Activated naive CD4-positive, alpha-beta T cell treated with anti-CD3 and anti-CD28 coated beads, Interleukin-2, amount 50 U/mL, for 72 hours (primary cell): Measurements from ENCODE around the gene POLR2M. TPM values are rescaled to one million over a fixed set of nuclear protein-coding genes. Genes with fewer than 3 reads are reported as not detected.

ENCODE experiments used
- ATAC-seq, 2 donors: fragments of 150-1000 bp; cut with Tn5 transposase; 2 replicates each; pipeline ENCODE4 v1.10.0; 2021; ENCODE audit warnings: mild to moderate bottlenecking in 2 of 2, moderate library complexity in 2 of 2
- DNase-seq, 2 donors: peaks; one replicate each; pipeline ENCODE4 v3.0.0; 2021 to 2022; ENCODE audit warnings: low spot score in 2 of 2
- H3K27ac Mint-ChIP-seq, 2 donors: one replicate each; pipeline ENCODE4 v1.8.0; 2022; ENCODE audit warnings: mild to moderate bottlenecking in 2 of 2, mixed read lengths in 2 of 2
- H3K36me3 Mint-ChIP-seq, 2 donors: one replicate each; pipeline ENCODE4 v1.8.0; 2022; ENCODE audit warnings: mixed read lengths in 2 of 2
- H3K9me3 Mint-ChIP-seq, 2 donors: one replicate each; pipeline ENCODE4 v1.8.0; 2022; ENCODE audit warnings: mixed read lengths in 2 of 2
- total RNA-seq, 2 donors: library from RNA; stranded (reverse); gene quantifications; one replicate each; pipeline ENCODE4 v1.2.3, GENCODE V29; 2022

The POLR2M gene
- total RNA-seq, 2 donors from 2014 or later: 87.6 to 94.1 TPM

DNA sequence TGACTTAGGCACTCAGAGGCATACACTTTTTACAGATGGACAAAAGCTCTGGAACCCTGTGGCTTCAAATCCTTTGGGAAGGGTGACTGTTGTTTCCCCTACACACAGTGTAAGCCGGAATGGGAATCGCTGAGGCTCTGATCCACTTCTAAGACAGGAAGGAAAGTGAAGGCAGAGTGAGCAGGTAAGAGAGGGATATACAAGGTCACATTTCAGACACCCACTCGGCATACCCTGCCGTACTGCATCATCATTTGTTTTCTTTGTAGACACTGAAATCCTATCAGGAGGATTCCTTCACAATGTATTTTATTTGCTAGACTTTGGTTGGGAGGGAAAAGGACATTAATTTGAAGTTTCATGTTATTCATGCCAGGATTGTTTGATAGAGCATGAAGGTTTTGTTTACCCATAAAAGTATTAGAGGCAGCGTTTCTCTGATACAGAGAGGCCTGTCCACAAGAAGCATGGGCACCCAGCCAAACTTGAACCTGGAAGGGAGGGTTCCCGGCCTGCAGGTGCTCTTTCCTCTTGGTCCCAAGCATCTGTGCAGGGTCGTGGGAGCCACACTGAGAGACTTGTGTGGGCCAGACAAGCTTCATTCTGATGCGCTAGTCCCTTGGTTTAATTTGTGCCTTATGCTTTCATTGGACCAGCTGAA, 21.9 kb upstream of the POLR2M start:
- no peaks in the 10 kb centered on the region for H3K9me3 Mint-ChIP-seq
- no peak overlapping the region for H3K27ac Mint-ChIP-seq
- no peak for DNase-seq

DNA sequence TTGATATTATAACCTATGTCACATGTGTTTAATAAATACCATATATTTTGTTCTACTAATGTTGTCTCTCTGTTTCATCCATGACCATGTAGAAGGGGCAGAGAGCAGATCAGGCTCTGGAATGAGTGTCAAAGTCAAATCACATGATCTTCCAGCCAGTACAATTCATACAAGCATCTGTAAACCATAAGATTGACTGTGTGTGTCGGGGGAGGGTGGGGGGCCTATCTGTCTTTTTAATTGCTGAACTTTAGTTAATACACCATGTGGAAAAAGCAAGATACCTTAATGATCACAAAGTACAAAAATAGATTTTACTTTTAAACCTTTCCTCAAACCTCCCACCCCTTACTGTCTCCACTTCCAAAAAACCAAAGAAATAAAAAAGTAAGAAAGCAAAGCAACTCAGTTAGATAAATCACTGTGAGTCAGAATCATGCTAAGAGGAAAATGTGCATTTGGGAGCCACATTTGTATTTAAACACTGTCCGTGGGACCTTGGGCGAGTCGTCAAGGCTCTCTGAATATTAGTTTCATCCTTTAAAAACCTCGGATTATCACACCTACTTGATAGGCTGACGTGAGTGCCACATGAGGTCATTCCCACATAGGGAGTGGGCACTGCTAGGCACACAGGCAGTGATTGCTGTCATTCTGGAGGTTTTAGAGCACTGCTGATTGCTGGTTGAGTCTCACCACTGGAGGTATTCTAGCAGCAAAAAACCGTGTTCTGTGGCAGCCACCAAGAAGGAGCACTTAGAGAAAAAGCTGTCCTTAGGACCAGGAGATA, 21.0 kb upstream of the POLR2M start:
- H3K9me3 Mint-ChIP-seq: no peaks in the 10 kb centered on the region
- H3K27ac Mint-ChIP-seq: no peak overlapping the region
- no peak for ATAC-seq
- H3K36me3 Mint-ChIP-seq: no peaks in the 10 kb centered on the region
- no peak for DNase-seq

More for the DNA sequence above, 21.9 kb upstream of the POLR2M start:
- H3K36me3 Mint-ChIP-seq: no peaks in the 10 kb centered on the region
- ATAC-seq: no peak

- H3K9me3 Mint-ChIP-seq: no peaks in the 10 kb centered on the region
- no peak for ATAC-seq
- H3K36me3 Mint-ChIP-seq: no peaks in the 10 kb centered on the region
- DNase-seq: no peak
- no peak overlapping the region for H3K27ac Mint-ChIP-seq
Observed at GRCh38 chr15:57686657-57687056, 19.9 kb upstream of the POLR2M start.

DNA sequence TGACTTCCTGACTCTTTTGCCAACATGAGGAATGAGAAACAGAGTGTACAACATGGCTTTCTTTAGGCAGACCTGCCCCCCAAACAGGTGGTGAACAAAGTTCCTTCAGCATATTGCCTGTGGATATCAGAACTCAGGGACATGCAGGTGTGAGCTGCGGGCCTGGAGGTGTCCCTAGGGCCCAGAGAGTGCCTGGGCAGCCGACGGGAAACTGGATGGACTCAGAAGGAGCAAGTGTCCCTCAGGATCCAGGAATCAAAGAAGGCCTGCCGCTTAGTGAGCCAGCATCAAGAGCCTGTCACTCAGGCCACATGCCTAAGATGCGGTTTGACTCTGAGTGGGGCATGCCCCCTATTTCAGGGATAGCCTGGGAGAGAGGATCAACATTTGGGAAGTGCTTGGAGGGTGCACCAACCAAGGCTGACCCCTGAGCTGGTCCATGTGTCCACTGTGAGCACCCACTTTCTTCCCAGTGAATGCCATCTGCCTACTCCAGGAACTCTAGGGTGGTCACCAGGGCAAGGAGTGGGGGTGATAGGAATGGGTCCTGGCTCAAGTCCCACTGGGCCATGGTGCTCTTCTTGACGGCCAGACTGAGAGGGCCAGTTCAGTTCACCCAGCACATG, 16.1 kb upstream of the POLR2M start:
- ATAC-seq (no peak), DNase-seq (no peak)
- no peak overlapping the region for H3K27ac Mint-ChIP-seq
- H3K36me3 Mint-ChIP-seq: no peaks in the 10 kb centered on the region
- H3K9me3 Mint-ChIP-seq: no peaks in the 10 kb centered on the region

DNA sequence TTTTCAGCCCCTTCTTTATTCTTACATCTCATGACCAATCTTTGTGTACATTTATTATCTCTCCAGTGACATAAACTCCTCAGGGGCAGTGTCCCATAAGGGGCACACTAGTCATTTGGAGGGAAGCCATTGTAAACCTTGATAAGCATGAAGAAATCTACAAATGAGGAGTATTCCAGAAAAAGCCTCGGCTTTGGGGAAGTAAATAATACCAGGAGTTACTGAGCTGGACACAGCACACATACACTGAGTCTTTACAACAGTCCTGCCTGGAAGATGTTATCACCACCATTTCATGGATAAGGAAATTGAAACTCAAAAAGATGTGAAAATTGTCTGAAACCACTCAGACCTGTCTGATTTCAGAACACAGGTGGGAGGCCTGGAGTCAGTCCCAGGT, 15.4 kb upstream of the POLR2M start:
- Mint-ChIP-seq H3K36me3 (no peaks in the 10 kb centered on the region), H3K27ac (no peak overlapping the region), H3K9me3 (no peaks in the 10 kb centered on the region)
- DNase-seq (no peak), ATAC-seq (no peak)

DNA sequence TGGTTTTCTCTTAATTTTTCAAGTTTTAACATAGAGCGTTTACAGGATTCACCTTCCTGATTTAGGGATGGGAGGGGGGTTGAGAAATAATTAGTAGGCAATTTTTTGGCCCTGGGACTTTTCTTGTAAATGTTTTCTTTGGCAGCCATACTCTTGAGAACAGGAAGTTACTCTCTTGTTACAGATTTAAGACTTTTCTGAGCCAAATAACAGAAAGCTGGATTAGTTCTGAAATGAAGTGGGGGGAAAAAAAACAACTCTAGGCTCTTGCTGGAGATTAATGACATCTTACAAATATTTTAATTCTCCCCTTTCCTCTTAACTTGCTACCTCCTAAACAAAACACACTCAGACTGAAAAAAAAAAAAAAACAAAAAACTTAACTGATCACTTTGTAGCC, 13.8 kb upstream of the POLR2M start:
- H3K27ac Mint-ChIP-seq: no peak overlapping the region
- DNase-seq (no peak), ATAC-seq (no peak)
- no peaks in the 10 kb centered on the region for H3K36me3 Mint-ChIP-seq
- no peaks in the 10 kb centered on the region for H3K9me3 Mint-ChIP-seq

DNA sequence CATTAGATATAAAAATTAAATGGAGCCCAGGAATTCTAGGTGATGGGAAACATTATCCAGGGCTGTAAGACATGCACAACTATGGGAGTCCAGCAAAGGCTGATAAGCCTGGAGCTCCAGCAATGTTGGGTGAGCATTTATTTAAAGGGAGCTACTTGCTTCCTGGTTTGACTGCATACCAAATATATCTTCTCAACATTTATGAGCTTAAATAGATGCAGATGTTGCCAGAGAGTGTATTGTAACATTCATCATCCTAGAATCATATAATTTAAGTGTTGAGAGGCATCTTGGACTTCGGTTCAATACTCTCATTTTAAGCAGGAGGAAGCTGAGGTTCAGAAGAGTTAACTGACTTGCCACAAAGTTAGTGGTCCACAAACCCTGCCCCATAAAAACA, 12.2 kb upstream of the POLR2M start:
- DNase-seq: no peak
- H3K9me3 Mint-ChIP-seq: no peaks in the 10 kb centered on the region
- ATAC-seq: no peak
- H3K36me3 Mint-ChIP-seq: no peaks in the 10 kb centered on the region
- H3K27ac Mint-ChIP-seq: no peak overlapping the region

DNA sequence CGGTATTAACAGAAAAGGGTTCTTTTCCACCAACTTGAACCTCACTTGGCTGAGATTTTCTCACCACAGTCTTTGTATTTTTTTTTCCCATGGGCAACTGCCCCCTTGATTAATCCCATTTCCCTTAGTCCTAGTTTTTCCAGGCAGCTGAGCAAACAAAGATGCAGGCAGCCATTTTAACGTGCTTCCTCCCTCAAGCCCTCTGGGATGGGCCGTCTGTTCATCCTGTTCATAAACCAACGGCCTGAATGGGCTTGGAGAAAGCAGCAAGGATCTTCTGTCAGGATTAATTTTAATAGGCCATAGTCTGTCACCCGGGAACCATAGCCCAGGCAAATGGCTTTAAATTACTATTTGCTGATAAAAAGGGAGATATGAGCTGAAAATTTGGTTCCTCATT, 10.4 kb upstream of the POLR2M start:
- ATAC-seq (no peak), DNase-seq (no peak)

GRCh38 chr15:57697588-57697987, 8.9 kb upstream of the POLR2M start:
- H3K27ac Mint-ChIP-seq: no peak overlapping the region
- H3K36me3 Mint-ChIP-seq: no peaks in the 10 kb centered on the region
- peaks cover 0 to 5% of the 10 kb centered on the region in 2 donors for H3K9me3 Mint-ChIP-seq
- no peak for ATAC-seq
- no peak for DNase-seq

More for the DNA sequence above, 10.4 kb upstream of the POLR2M start:
- Mint-ChIP-seq H3K27ac (no peak overlapping the region), H3K36me3 (no peaks in the 10 kb centered on the region), H3K9me3 (no peaks in the 10 kb centered on the region)

- no peak for DNase-seq
- no peak for ATAC-seq
- H3K9me3 Mint-ChIP-seq: peaks cover 0 to 5% of the 10 kb centered on the region in 2 donors
- H3K27ac Mint-ChIP-seq: no peak overlapping the region
- no peaks in the 10 kb centered on the region for H3K36me3 Mint-ChIP-seq
Observed at GRCh38 chr15:57698243-57698642, 8.3 kb upstream of the POLR2M start.

DNA sequence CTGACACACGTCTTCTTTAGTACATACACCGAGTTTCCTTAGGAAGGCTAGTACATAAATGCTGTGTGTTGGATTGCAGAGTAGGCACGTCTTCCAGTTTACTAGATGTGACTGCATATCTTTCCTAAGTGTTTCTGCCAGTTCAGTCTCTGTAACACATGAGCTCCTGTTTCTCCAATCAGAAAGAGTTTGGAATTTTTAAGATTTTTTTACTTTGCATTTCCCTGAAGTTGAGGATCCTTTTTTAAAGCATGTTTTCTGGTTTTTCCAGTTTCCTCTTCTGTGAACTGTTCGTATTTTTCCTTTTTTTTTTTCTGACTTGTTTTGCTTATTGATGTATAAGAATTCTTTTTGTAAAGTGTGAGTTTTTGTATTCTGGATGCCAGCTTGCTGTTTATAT, 7.5 kb upstream of the POLR2M start:
- DNase-seq (no peak), ATAC-seq (no peak)
- Mint-ChIP-seq H3K27ac (no peak overlapping the region), H3K36me3 (no peaks in the 10 kb centered on the region), H3K9me3 (peaks cover under 1 to 5% of the 10 kb centered on the region in 2 donors)

GRCh38 chr15:57703387-57703786, 3.1 kb upstream of the POLR2M start:
- ATAC-seq (no peak), DNase-seq (no peak)
- Mint-ChIP-seq H3K9me3 (peaks cover 7 to 11% of the 10 kb centered on the region in 2 donors), H3K36me3 (peaks cover 19 to 23% of the 10 kb centered on the region in 2 donors), H3K27ac (peak overlapping the region in 1 of 2 donors; percentile 97)

- DNase-seq: no peak
- no peak for ATAC-seq
- peaks cover 7 to 11% of the 10 kb centered on the region in 2 donors for H3K9me3 Mint-ChIP-seq
- peak overlapping the region in 1 of 2 donors; percentile 97 for H3K27ac Mint-ChIP-seq
- H3K36me3 Mint-ChIP-seq: peaks cover 26 to 28% of the 10 kb centered on the region in 2 donors
Observed at GRCh38 chr15:57704441-57704840, 2.1 kb upstream of the POLR2M start.

DNA sequence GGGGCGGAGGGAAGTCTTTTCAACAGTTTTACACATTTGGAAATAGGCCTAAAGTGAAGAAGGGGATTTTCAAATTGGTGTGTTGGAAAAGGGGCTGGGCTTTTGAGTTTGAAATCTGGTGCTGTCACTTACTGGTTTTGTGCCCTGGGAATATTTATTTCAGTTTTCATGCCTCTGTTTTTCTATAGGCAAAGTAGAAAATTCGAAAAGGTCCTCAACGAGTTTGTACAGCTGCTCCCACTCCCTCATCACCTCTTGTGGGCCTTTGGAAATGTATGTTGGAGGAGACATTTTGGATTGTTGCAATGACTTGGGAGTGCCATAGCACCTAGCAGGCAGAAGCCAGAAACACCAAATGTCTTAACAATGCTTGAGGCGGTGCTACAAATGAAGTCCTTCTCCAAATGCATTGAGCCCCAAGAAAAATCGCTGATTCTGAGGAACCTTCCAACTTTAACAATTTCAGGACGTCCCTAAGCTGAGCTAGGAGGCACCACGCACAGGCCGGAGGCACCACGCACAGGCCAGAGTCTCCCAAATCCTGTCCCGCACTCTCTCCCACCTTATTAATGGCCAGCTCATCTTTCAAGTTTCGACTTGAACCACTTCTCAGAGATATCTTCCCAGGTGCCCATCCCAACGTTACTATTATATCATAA, 639 bp upstream of the POLR2M start:
- peak in 1 of 2 donors; percentile 21 for ATAC-seq
- DNase-seq: no peak
- peak overlapping the region; percentile 97 for H3K27ac Mint-ChIP-seq
- H3K9me3 Mint-ChIP-seq: peaks cover 7 to 11% of the 10 kb centered on the region in 2 donors
- peaks cover 33 to 39% of the 10 kb centered on the region in 2 donors for H3K36me3 Mint-ChIP-seq

GRCh38 chr15:57708047-57708446, 1.5 kb downstream of the POLR2M start:
- H3K36me3 Mint-ChIP-seq: peaks cover 45 to 54% of the 10 kb centered on the region in 2 donors
- DNase-seq (no peak), ATAC-seq (no peak)
- H3K27ac Mint-ChIP-seq: peak overlapping the region in 1 of 2 donors; percentile 97
- peaks cover 6 to 7% of the 10 kb centered on the region in 2 donors for H3K9me3 Mint-ChIP-seq

DNA sequence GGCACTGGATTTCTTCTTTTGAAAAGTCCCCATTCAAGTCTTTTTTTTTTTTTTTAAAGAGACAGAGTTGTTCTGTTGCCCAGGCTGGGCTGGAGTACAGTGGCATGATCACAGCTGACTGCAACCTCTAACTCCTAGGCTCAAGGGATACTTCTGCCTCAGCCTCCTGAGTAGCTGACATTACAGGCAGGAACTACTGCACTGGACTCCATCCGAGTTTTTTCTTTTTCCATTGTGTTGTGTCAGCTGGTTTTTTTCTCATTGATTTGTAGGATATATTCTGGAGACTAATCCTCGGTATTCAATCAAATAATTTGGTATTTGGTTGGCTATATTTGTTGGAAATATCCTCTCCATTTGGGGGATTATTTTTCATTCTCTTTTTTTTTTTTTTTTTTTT, 11.8 kb downstream of the POLR2M start:
- DNase-seq (no peak), ATAC-seq (no peak)
- Mint-ChIP-seq H3K36me3 (peaks cover 16 to 50% of the 10 kb centered on the region in 2 donors), H3K9me3 (peaks cover 0 to 4% of the 10 kb centered on the region in 2 donors), H3K27ac (no peak overlapping the region)

GRCh38 chr15:57720867-57721266, 14.4 kb downstream of the POLR2M start:
- H3K9me3 Mint-ChIP-seq: peaks cover 0 to 13% of the 10 kb centered on the region in 2 donors
- no peak for ATAC-seq
- H3K27ac Mint-ChIP-seq: no peak overlapping the region
- peaks cover 11 to 51% of the 10 kb centered on the region in 2 donors for H3K36me3 Mint-ChIP-seq
- DNase-seq: no peak
